OCI-LY1 (cell line): ENCODE results near the gene SEZ6.

Experiments used
- H2AFZ ChIP-seq: fragments of 200-600 bp; sonication (generic), shearing (Covaris generic); 2 replicates; pipeline ENCODE4 v1.6.0; 2014; ENCODE audit warnings: antibody characterized with exemption, mild to moderate bottlenecking, low read length
- H3F3A ChIP-seq: fragments of 200-600 bp; sonication (generic), shearing (Covaris generic); 2 replicates; pipeline ENCODE4 v1.6.0; 2014; ENCODE audit warnings: mild to moderate bottlenecking, antibody characterized with exemption, low read length, moderate library complexity; ENCODE audit not compliant: insufficient read depth
- H3K27ac ChIP-seq: fragments of 200-600 bp; sonication (generic); 2 replicates; pipeline ENCODE4 v1.5.1; 2014; ENCODE audit warnings: low read length, mixed run types, mild to moderate bottlenecking, low read depth; ENCODE audit not compliant: poor library complexity, severe bottlenecking
- H3K27me3 ChIP-seq: fragments of 200-600 bp; sonication (generic); 2 replicates; pipeline ENCODE4 v1.6.0; 2014; ENCODE audit warnings: antibody characterized with exemption, mild to moderate bottlenecking, low read length, moderate library complexity; ENCODE audit not compliant: insufficient read depth
- H3K36me3 ChIP-seq: fragments of 200-600 bp; sonication (generic); 2 replicates; pipeline ENCODE4 v1.6.1; 2014; ENCODE audit warnings: mild to moderate bottlenecking, antibody characterized with exemption, low read length, moderate library complexity, mixed read lengths; ENCODE audit not compliant: insufficient read depth
- H3K4me1 ChIP-seq: fragments of 200-600 bp; sonication (generic); 2 replicates; pipeline ENCODE4 v1.5.1; 2014; ENCODE audit warnings: mild to moderate bottlenecking, low read length, moderate library complexity; ENCODE audit not compliant: insufficient read depth, severe bottlenecking
- H3K4me2 ChIP-seq: fragments of 200-600 bp; sonication (generic), shearing (Covaris generic); 2 replicates; pipeline ENCODE4 v1.6.1; 2014; ENCODE audit warnings: low read length
- H3K4me3 ChIP-seq: fragments of 200-600 bp; sonication (generic); 2 replicates; pipeline ENCODE4 v1.5.1; 2014; ENCODE audit warnings: low read length, low read depth, mild to moderate bottlenecking, mixed read lengths; ENCODE audit not compliant: poor library complexity, severe bottlenecking
- H3K79me2 ChIP-seq: fragments of 200-600 bp; shearing (Covaris generic); 2 replicates; pipeline ENCODE4 v1.6.1; 2016; ENCODE audit warnings: mixed run types, low read length, mixed read lengths; ENCODE audit not compliant: insufficient read depth
- H3K9ac ChIP-seq: fragments of 200-600 bp; sonication (generic), shearing (Covaris generic); 2 replicates; pipeline ENCODE4 v1.6.1; 2014; ENCODE audit warnings: mild to moderate bottlenecking, low read length, mixed read lengths
- H3K9me2 ChIP-seq: fragments of 200-600 bp; sonication (generic), shearing (Covaris generic); 2 replicates; pipeline ENCODE4 v1.6.1; 2014; ENCODE audit warnings: low read depth, mild to moderate bottlenecking, low read length, mixed read lengths
- H3K9me3 ChIP-seq: fragments of 200-600 bp; shearing (Covaris generic); 2 replicates; pipeline ENCODE4 v1.6.1; 2014; ENCODE audit warnings: low read length, mixed read lengths
- H4K20me1 ChIP-seq: fragments of 200-600 bp; sonication (generic), shearing (Covaris generic); 2 replicates; pipeline ENCODE4 v1.6.0; 2016; ENCODE audit warnings: mild to moderate bottlenecking, low read length; ENCODE audit not compliant: insufficient read depth
- CTCF ChIP-seq: fragments of 200-600 bp; sonication (generic), shearing (Covaris generic); IDR thresholded peaks from 2 replicates; pipeline ENCODE4 v1.5.1; 2017; ENCODE audit warnings: mild to moderate bottlenecking, antibody characterized with exemption, low read length, moderate library complexity, mixed read lengths
- EZH2 ChIP-seq: fragments of 200-600 bp; sonication (generic), shearing (Covaris generic); IDR thresholded peaks from 2 replicates; pipeline ENCODE4 v1.8.0; 2017; ENCODE audit warnings: borderline replicate concordance, mixed run types, mild to moderate bottlenecking, antibody characterized with exemption, low read length, moderate library complexity, mixed read lengths

Gene SEZ6

DNA sequence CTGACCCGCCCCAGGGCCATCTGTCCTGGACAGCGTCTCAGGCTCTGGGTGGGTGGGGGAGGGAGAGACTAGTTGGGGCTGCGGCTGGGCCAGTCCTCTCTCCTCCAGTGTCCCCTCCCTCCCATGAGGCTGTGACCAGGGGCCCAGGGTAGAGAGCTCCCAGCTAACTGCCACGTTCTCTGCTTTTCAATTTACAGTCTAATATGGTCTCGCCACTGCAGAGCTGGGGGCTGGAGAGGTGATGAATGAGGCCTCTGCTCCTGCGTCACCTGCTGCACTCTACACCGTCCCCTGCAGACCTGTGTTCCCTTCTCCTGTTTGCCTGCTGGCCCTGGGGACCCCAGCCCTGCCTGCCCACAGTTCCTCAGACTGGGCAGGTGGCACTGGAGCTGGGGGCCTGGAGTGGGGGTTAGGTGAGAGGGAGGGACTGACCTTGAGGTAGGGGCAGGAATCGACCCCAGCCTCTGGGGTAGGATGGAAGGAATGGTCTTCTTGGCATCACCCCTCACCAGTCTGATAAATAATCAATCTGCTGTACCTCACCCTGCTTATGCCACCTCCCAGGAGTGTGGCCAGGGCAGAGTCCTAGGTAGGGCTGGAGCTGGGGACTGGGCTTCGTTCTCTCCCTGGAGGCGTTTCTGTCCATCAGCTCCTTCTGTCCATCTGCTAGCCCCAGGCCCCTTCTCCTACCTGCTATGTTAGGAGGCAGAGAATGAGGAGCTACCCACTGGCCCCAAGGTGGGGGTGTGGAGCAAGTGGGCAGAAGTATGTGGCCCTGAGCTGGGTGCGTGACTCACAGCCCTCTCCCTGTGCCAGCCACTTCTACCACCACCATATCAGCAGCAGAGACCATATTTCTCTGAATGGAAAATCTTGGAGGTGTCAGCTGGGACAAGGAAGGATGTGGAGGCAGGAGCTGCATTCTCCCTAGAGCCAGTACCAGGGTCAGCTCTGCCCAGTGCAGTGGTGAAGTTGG lies 12.9 kb downstream of the SEZ6 start:
- H2AFZ ChIP-seq: no peak overlapping the region
- no peaks in the 10 kb centered on the region for H3K79me2 ChIP-seq
- no peaks in the 10 kb centered on the region for H4K20me1 ChIP-seq
- peaks cover 7% of the 10 kb centered on the region; the same call in 1 of the 2 replicates for H3K27me3 ChIP-seq
- H3K4me3 ChIP-seq: no peak overlapping the region
- H3K4me2 ChIP-seq: no peak overlapping the region
- H3K36me3 ChIP-seq: no peaks in the 10 kb centered on the region
- no peak overlapping the region for H3K27ac ChIP-seq
- no peaks in the 10 kb centered on the region for H3K9me2 ChIP-seq
- TF ChIP-seq CTCF (no peak), EZH2 (no peak)
- no peaks in the 10 kb centered on the region for H3K9me3 ChIP-seq
- H3K9ac ChIP-seq: no peak overlapping the region
- H3K4me1 ChIP-seq: no peaks in the 10 kb centered on the region
- no peaks in the 10 kb centered on the region for H3F3A ChIP-seq

DNA sequence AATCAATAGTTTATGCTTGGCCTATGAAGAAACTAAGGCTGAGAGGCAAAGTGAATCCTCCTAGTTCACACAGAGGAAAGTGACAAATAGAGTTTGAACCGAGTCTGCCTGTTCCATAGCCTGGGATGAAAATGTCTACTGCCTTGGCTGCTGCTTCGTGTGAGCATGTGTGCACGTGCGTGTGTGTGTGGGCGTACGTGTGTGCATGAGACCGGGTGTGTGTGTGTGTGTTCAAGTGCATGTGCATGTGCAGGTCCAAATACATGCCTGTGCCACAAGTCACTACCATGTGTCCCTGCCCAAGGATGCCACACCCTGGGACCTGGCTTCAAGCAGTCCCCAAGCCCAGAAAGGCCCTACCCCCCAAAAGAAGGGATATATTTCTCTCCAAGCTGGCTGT lies 13.6 kb downstream of the SEZ6 start:
- Histone ChIP-seq H3F3A (no peaks in the 10 kb centered on the region), H3K27me3 (peaks cover 8% of the 10 kb centered on the region; the same call in 1 of the 2 replicates), H2AFZ (no peak overlapping the region), H3K27ac (no peak overlapping the region), H3K9me2 (no peaks in the 10 kb centered on the region), H3K36me3 (no peaks in the 10 kb centered on the region), H3K4me3 (no peak overlapping the region), H3K9ac (no peak overlapping the region), H3K4me2 (no peak overlapping the region), H3K4me1 (no peaks in the 10 kb centered on the region), H3K79me2 (no peaks in the 10 kb centered on the region), H3K9me3 (no peaks in the 10 kb centered on the region), H4K20me1 (no peaks in the 10 kb centered on the region)
- TF ChIP-seq EZH2: no peak
- TF ChIP-seq CTCF: no peak

DNA sequence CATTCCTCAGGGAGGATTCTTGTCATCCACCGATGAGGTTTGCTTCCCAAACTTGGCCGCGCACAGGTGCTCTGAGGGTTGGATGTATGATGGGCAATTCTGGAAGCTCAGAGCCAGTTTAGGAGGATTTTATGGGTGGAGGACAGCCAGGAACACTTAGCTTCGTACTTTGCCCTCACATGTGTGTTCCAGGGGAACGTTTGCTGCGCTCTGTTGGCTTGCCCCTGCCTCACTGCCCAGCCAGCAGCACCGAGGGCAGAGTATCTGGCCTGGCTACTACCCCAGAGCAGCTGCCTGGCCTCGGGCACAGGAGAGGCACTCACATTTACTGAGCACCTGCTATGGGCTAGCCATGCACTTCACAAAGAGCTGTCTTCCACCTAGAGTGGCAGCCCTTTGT lies 14.1 kb downstream of the SEZ6 start:
- no peaks in the 10 kb centered on the region for H4K20me1 ChIP-seq
- H3K4me3 ChIP-seq: no peak overlapping the region
- H3K4me2 ChIP-seq: no peak overlapping the region
- no peaks in the 10 kb centered on the region for H3F3A ChIP-seq
- no peaks in the 10 kb centered on the region for H3K4me1 ChIP-seq
- peaks cover 8% of the 10 kb centered on the region; the same call in 1 of the 2 replicates for H3K27me3 ChIP-seq
- no peak for TF ChIP-seq CTCF
- TF ChIP-seq EZH2: no peak
- no peak overlapping the region for H3K27ac ChIP-seq
- H3K9ac ChIP-seq: no peak overlapping the region
- H3K36me3 ChIP-seq: no peaks in the 10 kb centered on the region
- no peak overlapping the region for H2AFZ ChIP-seq
- no peaks in the 10 kb centered on the region for H3K9me3 ChIP-seq
- H3K9me2 ChIP-seq: no peaks in the 10 kb centered on the region
- H3K79me2 ChIP-seq: no peaks in the 10 kb centered on the region
